Rectal smooth muscle tissue (tissue), 1 donor: Measurements from ENCODE around the gene CXCL5.

Source experiments
- H3K27ac ChIP-seq: one replicate; pipeline ENCODE4 v1.7.0; 2013; ENCODE audit warnings: low read depth, low read length, inconsistent platforms
- H3K27me3 ChIP-seq: one replicate; pipeline ENCODE4 v1.7.0; 2013; ENCODE audit warnings: low read length; ENCODE audit not compliant: control insufficient read depth, insufficient read depth
- H3K36me3 ChIP-seq: one replicate; pipeline ENCODE4 v1.7.0; 2013; ENCODE audit warnings: low read length; ENCODE audit not compliant: control insufficient read depth, insufficient read depth
- H3K4me1 ChIP-seq: one replicate; pipeline ENCODE4 v1.7.0; 2013; ENCODE audit warnings: low read length; ENCODE audit not compliant: control insufficient read depth, insufficient read depth
- H3K4me3 ChIP-seq: one replicate; pipeline ENCODE4 v1.7.0; 2013; ENCODE audit warnings: low read length
- H3K9ac ChIP-seq: one replicate; pipeline ENCODE4 v1.7.0; 2013; ENCODE audit warnings: low read length

CXCL5 gene

DNA sequence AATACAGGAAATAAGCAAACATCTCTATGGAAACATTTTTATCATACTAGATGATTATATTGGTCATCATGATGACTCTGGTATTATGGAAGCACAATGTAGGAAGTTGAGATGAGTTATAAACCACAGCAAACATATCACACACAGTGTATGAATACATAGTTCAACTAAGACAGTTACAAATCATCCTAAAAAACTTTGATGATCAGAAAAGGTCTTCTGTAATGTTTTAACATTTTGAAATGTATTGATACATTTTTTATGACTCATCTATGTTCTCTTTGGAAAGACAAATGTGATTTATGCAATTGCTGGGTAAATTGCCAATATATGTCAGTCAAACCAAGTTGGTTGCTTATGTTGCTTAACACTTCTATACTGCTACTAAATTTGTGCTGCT, 35.3 kb upstream of the CXCL5 start:
- Histone ChIP-seq H3K36me3 (no peaks in the 10 kb centered on the region), H3K4me1 (no peaks in the 10 kb centered on the region), H3K27ac (no peak overlapping the region), H3K27me3 (no peaks in the 10 kb centered on the region), H3K9ac (no peak overlapping the region), H3K4me3 (no peak overlapping the region)

DNA sequence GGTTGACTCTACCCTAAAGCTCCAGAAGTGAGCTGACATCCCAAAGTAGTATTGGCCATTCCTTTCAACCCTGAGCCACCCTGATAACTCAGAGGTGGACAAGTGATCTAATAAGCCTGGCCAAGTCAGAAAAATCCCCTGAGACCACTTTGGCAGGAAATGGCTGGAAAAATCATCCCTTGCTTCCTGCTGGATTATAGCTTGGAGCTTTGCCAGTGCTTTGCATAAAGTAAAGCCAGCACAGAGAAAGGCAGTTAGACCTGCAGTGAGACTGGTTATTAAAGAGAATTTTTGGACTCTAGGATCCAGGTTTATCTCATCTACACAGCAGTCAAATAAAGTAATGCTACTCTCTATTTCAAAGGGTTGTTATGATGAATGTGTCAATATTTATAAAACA, 33.6 kb upstream of the CXCL5 start:
- Histone ChIP-seq H3K9ac (no peak overlapping the region), H3K4me3 (no peak overlapping the region), H3K27me3 (no peaks in the 10 kb centered on the region), H3K27ac (no peak overlapping the region), H3K4me1 (no peaks in the 10 kb centered on the region), H3K36me3 (no peaks in the 10 kb centered on the region)

DNA sequence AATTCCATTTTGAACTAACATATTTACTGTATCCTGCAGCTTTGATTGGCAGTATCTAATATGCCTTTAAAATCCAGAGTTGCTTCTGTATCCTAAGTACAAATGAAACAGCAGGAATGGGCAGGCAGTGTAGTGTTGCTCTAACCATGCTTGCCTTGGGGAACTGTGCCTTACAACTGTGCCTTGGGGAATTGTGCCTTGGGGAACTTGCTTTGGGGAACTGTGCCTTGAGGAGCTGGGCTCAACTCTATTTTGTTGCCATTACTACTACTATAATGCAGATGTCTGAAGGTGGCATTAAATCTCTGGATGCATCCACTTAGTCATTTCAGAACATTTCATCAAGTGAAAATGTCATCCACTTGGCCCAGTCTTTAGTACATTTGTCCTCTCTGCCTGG, 33.1 kb upstream of the CXCL5 start:
- H3K4me3 ChIP-seq, result no peak overlapping the region
- no peaks in the 10 kb centered on the region for H3K4me1 ChIP-seq
- H3K9ac ChIP-seq, result no peak overlapping the region
- no peak overlapping the region for H3K27ac ChIP-seq
- no peaks in the 10 kb centered on the region for H3K27me3 ChIP-seq
- no peaks in the 10 kb centered on the region for H3K36me3 ChIP-seq

DNA sequence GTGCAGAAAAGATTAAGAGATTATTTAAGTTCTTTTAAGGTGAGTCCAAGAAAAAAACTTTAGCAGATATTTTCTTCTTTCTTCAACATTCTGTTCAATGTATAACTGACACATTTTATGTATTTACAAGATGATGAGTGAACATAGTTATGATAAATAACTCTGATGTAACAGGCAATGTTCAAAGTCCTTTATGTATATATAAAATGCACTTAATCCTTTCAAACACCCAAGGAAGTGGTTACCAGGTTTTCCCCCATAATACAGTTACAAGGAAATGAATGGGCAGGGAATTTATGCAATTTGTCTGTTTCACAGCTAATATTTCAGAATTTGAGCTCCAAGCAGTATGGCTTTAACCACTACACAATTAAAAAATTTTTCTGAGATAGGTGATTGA, 31.8 kb upstream of the CXCL5 start:
- no peak overlapping the region for H3K9ac ChIP-seq
- no peak overlapping the region for H3K4me3 ChIP-seq
- H3K27me3 ChIP-seq, result no peaks in the 10 kb centered on the region
- H3K4me1 ChIP-seq, result no peaks in the 10 kb centered on the region
- no peak overlapping the region for H3K27ac ChIP-seq
- no peaks in the 10 kb centered on the region for H3K36me3 ChIP-seq

DNA sequence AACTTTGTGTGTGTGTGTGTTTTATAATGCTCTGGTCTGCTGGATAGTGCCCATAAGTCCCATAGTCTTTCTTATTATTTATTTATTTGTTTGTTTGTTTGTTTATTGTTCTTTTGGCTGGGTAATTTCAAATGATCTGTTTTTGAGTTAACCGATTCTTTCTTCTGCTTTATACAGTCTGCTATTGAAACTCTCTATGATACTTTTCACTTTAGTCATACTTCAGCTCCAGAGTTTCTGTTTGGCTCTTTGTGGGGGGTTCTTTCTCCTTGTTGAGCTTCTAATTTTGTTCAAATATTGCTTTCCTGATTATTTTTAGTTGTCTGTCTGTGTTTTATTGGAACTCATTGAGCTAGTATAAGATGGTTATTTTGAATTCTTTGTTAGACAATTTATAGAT, 30.0 kb upstream of the CXCL5 start:
- Histone ChIP-seq H3K36me3 (no peaks in the 10 kb centered on the region), H3K27me3 (no peaks in the 10 kb centered on the region), H3K9ac (no peak overlapping the region), H3K4me3 (no peak overlapping the region), H3K4me1 (no peaks in the 10 kb centered on the region), H3K27ac (no peak overlapping the region)

DNA sequence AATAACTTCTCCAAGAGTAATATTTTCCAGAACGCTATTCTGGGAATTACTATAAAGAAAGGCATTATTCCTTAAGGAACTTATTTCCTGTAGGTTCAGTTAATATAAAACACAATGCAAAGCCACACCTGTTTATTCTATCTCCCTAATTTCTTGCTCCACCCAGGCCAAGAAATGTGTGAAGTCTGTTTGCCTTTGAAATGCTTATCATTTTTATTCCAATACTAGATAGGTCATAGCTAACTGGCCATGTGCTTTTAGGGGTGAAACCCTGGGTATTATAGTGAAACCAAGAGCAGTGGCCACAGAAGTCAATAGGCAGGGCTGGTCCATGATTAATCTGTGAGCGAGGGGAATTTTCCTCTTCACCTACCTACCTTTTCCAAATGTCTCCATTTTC, 25.2 kb upstream of the CXCL5 start:
- H3K4me3 ChIP-seq, result no peak overlapping the region
- no peak overlapping the region for H3K27ac ChIP-seq
- H3K9ac ChIP-seq, result no peak overlapping the region

DNA sequence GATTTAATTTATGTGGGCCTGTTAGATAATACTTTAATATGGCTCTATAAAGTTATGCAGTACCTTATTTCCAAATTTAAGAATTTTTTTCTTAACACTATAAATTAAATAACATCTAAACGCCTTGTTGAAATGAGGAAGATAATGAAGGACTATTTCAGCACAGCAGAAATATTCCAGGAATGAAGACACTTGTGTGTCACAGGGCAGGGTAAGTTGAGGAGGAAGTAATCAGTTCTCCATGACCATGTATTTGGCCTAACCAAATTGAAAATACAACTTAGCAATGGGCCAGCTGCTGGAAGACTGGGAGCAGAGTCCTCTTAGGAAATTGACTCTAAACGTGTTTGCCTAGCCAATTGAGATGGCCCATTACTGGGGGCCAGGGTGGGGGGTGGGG, 23.1 kb upstream of the CXCL5 start:
- Histone ChIP-seq H3K27me3 (no peaks in the 10 kb centered on the region), H3K27ac (no peak overlapping the region), H3K9ac (no peak overlapping the region), H3K4me1 (no peaks in the 10 kb centered on the region), H3K36me3 (no peaks in the 10 kb centered on the region), H3K4me3 (no peak overlapping the region)

More for the DNA sequence above, 25.2 kb upstream of the CXCL5 start:
- no peaks in the 10 kb centered on the region for H3K36me3 ChIP-seq
- H3K4me1 ChIP-seq, result no peaks in the 10 kb centered on the region
- no peaks in the 10 kb centered on the region for H3K27me3 ChIP-seq

DNA sequence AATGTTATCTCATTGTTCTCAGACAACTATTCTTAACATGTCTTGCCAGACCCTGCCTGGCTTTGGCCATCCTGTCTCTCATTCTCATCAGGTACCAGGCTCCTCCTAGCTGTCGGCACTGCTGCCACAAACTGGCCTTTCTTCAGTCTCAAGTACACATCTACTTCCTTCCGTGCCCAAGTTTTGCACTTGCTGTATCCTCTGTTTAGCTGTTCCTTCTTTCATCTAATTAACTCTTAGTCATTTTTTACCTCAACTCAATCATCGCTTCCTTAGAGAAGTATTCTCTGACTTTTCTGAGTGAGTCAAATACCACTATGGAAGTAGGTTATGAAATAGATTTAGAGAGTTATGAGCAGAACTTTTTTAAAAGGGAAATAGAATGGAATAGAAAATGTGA, 20.3 kb upstream of the CXCL5 start:
- no peaks in the 10 kb centered on the region for H3K27me3 ChIP-seq
- H3K9ac ChIP-seq, result no peak overlapping the region
- H3K36me3 ChIP-seq, result no peaks in the 10 kb centered on the region
- no peaks in the 10 kb centered on the region for H3K4me1 ChIP-seq
- no peak overlapping the region for H3K27ac ChIP-seq
- H3K4me3 ChIP-seq, result no peak overlapping the region

DNA sequence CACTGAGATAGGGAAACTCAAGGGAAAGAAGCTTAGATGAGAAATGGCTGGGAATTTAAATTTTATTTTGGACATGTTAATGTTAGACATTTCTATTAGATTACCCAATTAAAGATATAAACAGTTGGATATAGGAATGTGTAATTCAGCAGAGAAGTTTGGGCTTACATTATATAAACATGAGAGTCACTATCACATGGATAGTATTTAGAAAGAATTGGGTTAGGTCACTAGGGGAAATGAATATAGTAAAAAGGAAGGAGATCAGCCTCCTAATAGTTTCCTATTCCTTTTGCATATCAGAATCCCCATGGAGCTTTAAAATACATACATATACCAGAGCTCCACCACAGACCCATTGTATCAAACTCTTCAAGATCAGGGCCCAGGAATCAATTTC, 19.6 kb upstream of the CXCL5 start:
- H3K36me3 ChIP-seq, result no peaks in the 10 kb centered on the region
- no peaks in the 10 kb centered on the region for H3K4me1 ChIP-seq
- no peak overlapping the region for H3K4me3 ChIP-seq
- no peak overlapping the region for H3K9ac ChIP-seq
- H3K27ac ChIP-seq, result no peak overlapping the region
- H3K27me3 ChIP-seq, result no peaks in the 10 kb centered on the region

DNA sequence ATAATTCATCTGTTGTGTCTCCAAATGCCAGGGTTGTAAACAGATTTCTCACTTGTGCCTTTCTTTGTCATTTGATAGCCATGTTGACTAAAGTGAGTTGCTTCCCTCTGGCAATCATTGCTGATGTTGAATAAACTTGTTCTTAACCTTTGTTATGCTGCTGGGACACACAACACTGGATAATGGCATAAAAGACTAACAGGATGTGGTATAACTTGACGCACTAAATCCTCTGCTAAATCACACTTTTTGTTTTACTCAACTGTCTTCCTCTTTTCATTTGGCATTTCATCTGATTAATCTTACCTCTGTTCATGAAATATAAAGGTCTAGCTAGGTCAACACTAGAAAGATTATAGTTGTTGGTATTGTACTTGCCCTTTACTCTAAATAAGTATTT, 17.6 kb upstream of the CXCL5 start:
- H3K36me3 ChIP-seq, result no peaks in the 10 kb centered on the region
- no peak overlapping the region for H3K9ac ChIP-seq

DNA sequence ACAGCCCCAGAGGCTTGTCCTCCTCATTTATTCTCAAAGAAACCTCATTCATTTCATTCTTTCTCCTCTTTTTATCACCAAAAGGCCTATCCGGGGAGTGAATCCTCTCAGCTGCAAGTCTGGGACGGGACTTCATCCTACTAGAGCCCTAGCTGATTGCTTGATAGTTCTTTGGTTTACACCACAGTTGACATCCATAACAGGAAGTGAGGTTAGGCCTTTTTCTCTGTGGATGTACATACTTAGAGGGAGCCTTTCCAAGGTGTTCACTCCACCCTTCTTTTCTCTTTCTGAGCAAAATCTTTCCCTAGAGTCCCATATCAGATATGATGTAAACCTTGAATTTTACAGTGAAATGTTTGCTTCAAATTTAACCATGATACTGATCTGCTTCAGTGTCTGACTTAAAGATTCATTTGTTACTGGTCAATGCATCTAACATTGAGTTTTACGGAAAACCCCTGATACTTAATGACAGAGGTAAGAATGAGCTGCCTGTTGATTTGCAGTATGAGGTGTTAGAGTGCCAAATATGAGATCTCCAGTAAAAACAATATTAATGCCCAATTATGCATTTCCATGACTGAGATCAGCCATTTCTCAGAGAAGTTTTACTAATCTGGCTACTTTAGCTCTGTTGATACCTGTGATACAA, 16.8 kb upstream of the CXCL5 start:
- Histone ChIP-seq H3K4me3 (no peak overlapping the region), H3K36me3 (no peaks in the 10 kb centered on the region), H3K4me1 (no peaks in the 10 kb centered on the region), H3K27me3 (no peaks in the 10 kb centered on the region), H3K27ac (no peak overlapping the region), H3K9ac (no peak overlapping the region)

More for the DNA sequence above, 17.6 kb upstream of the CXCL5 start:
- H3K27me3 ChIP-seq, result no peaks in the 10 kb centered on the region
- no peak overlapping the region for H3K27ac ChIP-seq
- no peak overlapping the region for H3K4me3 ChIP-seq
- H3K4me1 ChIP-seq, result no peaks in the 10 kb centered on the region

DNA sequence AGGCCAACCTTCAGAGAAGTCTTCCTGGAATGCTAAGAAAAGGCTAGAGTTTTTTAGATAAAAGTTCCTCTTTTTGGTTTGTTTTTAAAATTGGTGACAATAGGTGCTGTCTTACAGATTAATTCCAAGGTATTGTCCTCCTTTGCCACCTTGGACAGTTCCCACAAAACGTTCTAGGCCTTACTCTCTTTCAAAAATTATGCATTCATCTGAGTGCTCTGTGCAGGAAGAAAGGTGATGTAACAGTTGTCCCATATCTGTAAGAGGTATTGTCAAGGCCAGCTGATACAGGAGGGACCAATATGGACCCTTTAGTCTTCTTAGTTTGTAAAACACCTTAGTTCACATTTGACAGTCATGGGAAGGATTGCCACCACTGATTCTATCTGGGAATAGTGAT, 15.9 kb upstream of the CXCL5 start:
- Histone ChIP-seq H3K4me3 (no peak overlapping the region), H3K4me1 (no peaks in the 10 kb centered on the region), H3K27me3 (no peaks in the 10 kb centered on the region), H3K27ac (no peak overlapping the region), H3K36me3 (no peaks in the 10 kb centered on the region), H3K9ac (no peak overlapping the region)

DNA sequence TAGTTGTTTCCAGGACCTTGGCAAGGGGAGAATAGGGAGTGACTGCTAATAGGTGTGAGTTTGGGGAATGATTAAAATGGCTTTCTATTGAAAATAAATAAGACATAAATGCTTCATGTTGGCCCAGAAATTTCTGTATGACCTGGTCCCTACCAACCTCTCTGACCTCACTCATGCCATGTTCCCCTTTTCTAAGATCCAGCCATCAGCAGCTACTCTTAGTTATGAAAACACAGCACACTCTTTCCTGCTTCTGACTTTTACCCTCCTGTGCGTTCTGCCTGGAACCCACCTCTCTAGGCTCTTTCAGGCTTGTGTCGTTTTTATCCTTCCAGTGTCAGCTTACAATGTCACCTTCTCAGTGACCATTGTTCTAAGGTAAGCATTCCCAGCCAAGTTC, 14.8 kb upstream of the CXCL5 start:
- H3K36me3 ChIP-seq, result no peaks in the 10 kb centered on the region
- no peak overlapping the region for H3K4me3 ChIP-seq
- H3K27ac ChIP-seq, result no peak overlapping the region
- H3K27me3 ChIP-seq, result no peaks in the 10 kb centered on the region
- H3K4me1 ChIP-seq, result no peaks in the 10 kb centered on the region
- H3K9ac ChIP-seq, result no peak overlapping the region
